OCI-LY3 (cell line): ENCODE data around the gene METTL5.
"Not testable (repeated sequence)": the region's sequence is repeated elsewhere in the genome, so short reads cannot be mapped to it uniquely, and the experiment has no call there.

Experiments used
- CTCF ChIP-seq: fragments of 200-600, 300-600 bp; sonication (generic); IDR thresholded peaks from 2 replicates; pipeline ENCODE4 v1.5.1; 2014; ENCODE audit warnings: antibody characterized with exemption, low read length, low read depth
- EZH2phosphoT487 ChIP-seq: fragments of 200-600 bp; shearing (Covaris generic); IDR thresholded peaks from 2 replicates; pipeline ENCODE4 v1.6.1; 2018; ENCODE audit warnings: antibody characterized with exemption, mixed run types, low read depth

GRCh38 chr2:169820101-169820500 is 4.6 kb downstream of the METTL5 start:
- TF ChIP-seq CTCF, EZH2phosphoT487: not testable (repeated sequence)
